ENCODE measurements around the gene BTBD10.
"Not testable (repeated sequence)": the region's sequence is repeated elsewhere in the genome, so short reads cannot be mapped to it uniquely, and the experiment has no call there.

BTBD10 gene

DNA sequence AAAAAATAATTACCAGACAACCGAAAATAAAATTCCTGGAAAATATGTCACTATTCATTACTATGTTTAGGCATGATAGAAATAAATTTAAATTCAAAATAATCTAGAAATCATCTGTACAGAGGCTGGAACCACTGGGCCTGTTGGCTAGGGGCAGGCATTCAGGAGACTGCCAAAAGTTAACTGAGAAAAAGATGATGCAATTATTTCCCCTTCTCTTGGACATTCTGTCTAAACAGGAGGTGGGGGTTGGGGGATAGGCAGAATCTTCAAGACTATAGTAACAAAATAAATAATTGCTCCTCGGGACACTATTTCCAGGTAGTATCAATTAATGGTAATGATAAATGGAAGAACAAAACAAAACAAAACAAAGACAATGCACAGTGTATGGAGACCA lies 14.1 kb downstream of the BTBD10 start:
- DNase-seq (ENCODE audit: low spot score): no peak
- ChIA-PET POLR2A (ENCODE audit: low non-redundant PET) (no interaction called here), CTCF (no interaction called here)
- no peak for TF ChIP-seq CTCF (conservative IDR thresholded peaks at IDR 0.05; ENCODE audit: low read depth)
- no peak overlapping the region for H3K27ac ChIP-seq

DNA sequence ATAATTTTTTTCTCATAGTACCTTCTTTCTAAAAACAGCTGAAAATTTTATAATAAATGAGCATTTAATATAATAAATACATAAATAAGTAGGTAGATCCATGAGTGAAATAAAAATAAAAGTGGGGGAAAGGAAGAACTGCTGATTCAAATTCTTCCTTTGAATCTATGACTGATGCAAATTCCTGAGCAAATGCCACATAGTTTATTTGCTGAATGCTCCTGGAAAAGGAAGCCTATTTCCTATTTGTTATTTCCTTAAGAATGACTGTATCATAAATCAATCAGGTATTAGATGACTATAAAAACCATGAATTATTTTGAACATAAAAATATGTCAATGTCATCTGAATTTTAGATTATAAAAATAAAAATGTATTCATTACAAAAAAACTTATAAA lies 16.6 kb downstream of the BTBD10 start:
- no peak overlapping the region for H3K27ac ChIP-seq
- POLR2A ChIA-PET (ENCODE audit: low non-redundant PET): no interaction called here
- peak; percentile 33 for DNase-seq (ENCODE audit: low spot score)
- no peak for TF ChIP-seq CTCF (conservative IDR thresholded peaks at IDR 0.05; ENCODE audit: low read depth)
- CTCF ChIA-PET: no interaction called here

DNA sequence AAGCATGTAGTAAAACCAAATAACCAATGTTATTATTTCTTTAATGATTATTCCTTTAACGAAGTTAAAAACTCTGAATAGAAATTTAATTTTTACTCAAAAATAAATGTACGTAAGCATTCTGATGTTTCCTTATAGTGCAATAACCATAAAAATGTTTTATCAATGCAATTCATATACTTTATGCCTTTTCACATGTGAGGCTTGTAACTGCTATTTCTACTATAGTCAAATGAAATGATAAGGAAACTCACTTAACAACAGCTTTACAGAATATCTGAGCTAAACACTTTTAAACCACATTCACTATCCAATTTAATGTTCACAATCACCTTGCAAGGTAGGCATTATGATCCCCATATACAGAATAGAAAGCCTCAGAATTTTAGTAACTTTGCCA lies 17.4 kb downstream of the BTBD10 start:
- ChIA-PET CTCF (no interaction called here), POLR2A (ENCODE audit: low non-redundant PET) (no interaction called here)
- no peak overlapping the region for H3K27ac ChIP-seq
- no peak for TF ChIP-seq CTCF (conservative IDR thresholded peaks at IDR 0.05; ENCODE audit: low read depth)
- no peak for DNase-seq (ENCODE audit: low spot score)

DNA sequence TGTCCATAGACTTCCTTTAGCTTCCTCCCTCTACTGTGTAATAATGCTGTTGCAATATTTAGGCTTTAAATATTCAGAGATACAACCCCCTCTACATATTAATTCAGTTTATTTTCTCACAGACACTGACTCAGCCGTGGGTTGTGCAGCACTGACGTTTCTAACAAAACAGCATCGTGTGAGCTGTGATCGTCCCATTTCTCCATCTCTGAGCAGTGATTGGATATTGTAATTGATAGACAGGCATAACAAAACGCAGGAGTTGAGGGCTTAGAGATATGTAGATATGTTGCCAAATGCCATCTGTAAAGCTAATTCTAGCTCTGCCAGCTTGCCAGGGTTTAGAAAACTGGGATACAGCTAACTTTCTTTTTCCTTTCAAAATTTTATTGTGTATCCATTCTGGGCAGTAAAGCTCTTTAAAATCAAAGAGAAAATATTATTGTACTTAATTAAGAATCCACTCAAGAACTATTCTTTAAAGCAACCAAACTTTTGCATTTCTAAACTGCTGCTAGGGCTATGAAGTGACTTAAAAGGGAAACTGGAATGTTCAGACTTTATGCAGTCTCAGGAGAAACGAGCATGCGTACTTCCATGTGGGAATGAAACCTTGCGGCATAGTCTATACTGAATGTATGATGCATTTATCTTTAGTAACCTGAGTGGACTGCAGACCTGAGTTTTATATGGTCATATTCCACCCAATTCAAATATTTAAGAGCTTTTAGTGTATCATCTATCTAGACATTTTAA lies 22.7 kb downstream of the BTBD10 start:
- no peak for TF ChIP-seq CTCF (conservative IDR thresholded peaks at IDR 0.05; ENCODE audit: low read depth)
- no peak overlapping the region for H3K27ac ChIP-seq
- ChIA-PET POLR2A (ENCODE audit: low non-redundant PET) (no interaction called here), CTCF (no interaction called here)
- peak; percentile 81 for DNase-seq (ENCODE audit: low spot score)

GRCh38 chr11:13438291-13438690 lies 24.7 kb downstream of the BTBD10 start:
- POLR2A ChIA-PET (ENCODE audit: low non-redundant PET): no interaction called here
- no peak for DNase-seq (ENCODE audit: low spot score)
- no peak for TF ChIP-seq CTCF (conservative IDR thresholded peaks at IDR 0.05; ENCODE audit: low read depth)
- CTCF ChIA-PET: no interaction called here
- H3K27ac ChIP-seq: no peak overlapping the region

- CTCF ChIA-PET: interaction anchor here (0.6 kb wide), 1 partner anchor 150 kb away, joined by 3 read pairs; no protein-coding TSS in a partner anchor
- DNase-seq (ENCODE audit: low spot score); H3K27ac ChIP-seq; POLR2A ChIA-PET (ENCODE audit: low non-redundant PET): not testable (repeated sequence)
These were observed 26.2 kb downstream of the BTBD10 start for GRCh38 chr11:13436836-13437235.

Data from RWPE1 (cell line).